ENCODE measurements around the gene ARHGAP10.
"Not testable (repeated sequence)": the region's sequence is repeated elsewhere in the genome, so short reads cannot be mapped to it uniquely, and the experiment has no call there.

ARHGAP10 gene

GRCh38 chr4:147854154-147854553 lies 122.3 kb downstream of the ARHGAP10 start:
- no peak for DNase-seq

GRCh38 chr4:147855571-147856009 lies 123.7 kb downstream of the ARHGAP10 start:
- DNase-seq: no peak

- no peak for DNase-seq
Measured at GRCh38 chr4:147860960-147861359, 129.1 kb downstream of the ARHGAP10 start.

- DNase-seq: no peak
Measured at GRCh38 chr4:147862043-147862692, 130.3 kb downstream of the ARHGAP10 start.

- DNase-seq: no peak
Measured at GRCh38 chr4:147863111-147863747, 131.3 kb downstream of the ARHGAP10 start.

- peak in 1 of 2 experiments; percentile 22 for DNase-seq
Measured at GRCh38 chr4:147863808-147864472, 132.1 kb downstream of the ARHGAP10 start.

GRCh38 chr4:147864607-147865006 lies 132.7 kb downstream of the ARHGAP10 start:
- DNase-seq: no peak

GRCh38 chr4:147865926-147866325 lies 134.0 kb downstream of the ARHGAP10 start:
- no peak for DNase-seq

- DNase-seq: peak; percentile 85 to 90
Measured at GRCh38 chr4:147866532-147867271, 134.8 kb downstream of the ARHGAP10 start.

- no peak for DNase-seq
Measured at GRCh38 chr4:147874109-147874508, 142.2 kb downstream of the ARHGAP10 start.

- DNase-seq: no peak
Measured at GRCh38 chr4:147877308-147877771, 145.5 kb downstream of the ARHGAP10 start.

GRCh38 chr4:147879676-147880075 lies 147.8 kb downstream of the ARHGAP10 start:
- DNase-seq: no peak

GRCh38 chr4:147880511-147880910 lies 148.6 kb downstream of the ARHGAP10 start:
- no peak for DNase-seq

- DNase-seq: no peak
Measured at GRCh38 chr4:147884536-147884935, 152.6 kb downstream of the ARHGAP10 start.

- not testable (repeated sequence) for DNase-seq
Measured at GRCh38 chr4:147885216-147885615, 153.3 kb downstream of the ARHGAP10 start.

GRCh38 chr4:147891476-147892115 lies 159.7 kb downstream of the ARHGAP10 start:
- DNase-seq: no peak

- no peak for DNase-seq
Measured at GRCh38 chr4:147899512-147899911, 167.6 kb downstream of the ARHGAP10 start.

GRCh38 chr4:147901388-147901787 lies 169.5 kb downstream of the ARHGAP10 start:
- no peak for DNase-seq

- DNase-seq: no peak
Measured at GRCh38 chr4:147901916-147902315, 170.0 kb downstream of the ARHGAP10 start.

GRCh38 chr4:147909225-147909624 lies 177.3 kb downstream of the ARHGAP10 start:
- no peak for DNase-seq

- DNase-seq: no peak
Measured at GRCh38 chr4:147910315-147910714, 178.4 kb downstream of the ARHGAP10 start.

- not testable (repeated sequence) for DNase-seq
Measured at GRCh38 chr4:147912106-147912505, 180.2 kb downstream of the ARHGAP10 start.

GRCh38 chr4:147913137-147913536 lies 181.2 kb downstream of the ARHGAP10 start:
- no peak for DNase-seq

All from NCI-H446 (cell line).